Activated T-helper 1 cell treated with Interleukin-2 at 50 U/mL for 16 hours (primary cell): Measurements from ENCODE around the gene HSPB1.
"Not testable (repeated sequence)": the region's sequence is repeated elsewhere in the genome, so short reads cannot be mapped to it uniquely, and the experiment has no call there.

Experiments
- DNase-seq: peaks from one replicate; pipeline ENCODE4 v3.0.0-alpha.2; 2020; ENCODE audit warnings: low read depth

HSPB1 gene

GRCh38 chr7:76302347-76303201 is at the start of gene HSPB1:
TSS of gene HSPB1 (plus strand) at chr7:76302673. CDS start at chr7:76302713, 40 bp downstream.
- DNase-seq: peak; percentile 48

GRCh38 chr7:76254781-76255180 is 47.7 kb upstream of the HSPB1 start:
- no peak for DNase-seq

GRCh38 chr7:76257973-76258372 is 44.5 kb upstream of the HSPB1 start:
- DNase-seq: no peak

- no peak for DNase-seq
Observed at GRCh38 chr7:76259124-76260093, 43.1 kb upstream of the HSPB1 start.

GRCh38 chr7:76260171-76260703 is 42.2 kb upstream of the HSPB1 start:
- DNase-seq: no peak

- no peak for DNase-seq
Observed at GRCh38 chr7:76261329-76261728, 41.1 kb upstream of the HSPB1 start.

- no peak for DNase-seq
Observed at GRCh38 chr7:76261931-76262330, 40.5 kb upstream of the HSPB1 start.

GRCh38 chr7:76262683-76263402 is 39.6 kb upstream of the HSPB1 start:
- DNase-seq: no peak

- no peak for DNase-seq
Observed at GRCh38 chr7:76265299-76265698, 37.2 kb upstream of the HSPB1 start.

- DNase-seq: no peak
Observed at GRCh38 chr7:76267107-76267893, 35.2 kb upstream of the HSPB1 start.

GRCh38 chr7:76267894-76268183 is 34.6 kb upstream of the HSPB1 start:
- DNase-seq: no peak

- DNase-seq: no peak
Observed at GRCh38 chr7:76268376-76268775, 34.1 kb upstream of the HSPB1 start.

GRCh38 chr7:76269895-76270294 is 32.6 kb upstream of the HSPB1 start:
- no peak for DNase-seq

- DNase-seq: not testable (repeated sequence)
Observed at GRCh38 chr7:76271384-76271783, 31.1 kb upstream of the HSPB1 start.

GRCh38 chr7:76272142-76272541 is 30.3 kb upstream of the HSPB1 start:
- DNase-seq: no peak

- no peak for DNase-seq
Observed at GRCh38 chr7:76272851-76273497, 29.5 kb upstream of the HSPB1 start.

- DNase-seq: no peak
Observed at GRCh38 chr7:76273503-76273902, 29.0 kb upstream of the HSPB1 start.

GRCh38 chr7:76278540-76278939 is 23.9 kb upstream of the HSPB1 start:
- no peak for DNase-seq

- DNase-seq: no peak
Observed at GRCh38 chr7:76280408-76280807, 22.1 kb upstream of the HSPB1 start.

- DNase-seq: no peak
Observed at GRCh38 chr7:76281006-76281705, 21.3 kb upstream of the HSPB1 start.
